SK-N-SH (cell line): Measurements from ENCODE around the gene ARHGDIB. TPM values are rescaled to one million over a fixed set of nuclear protein-coding genes. Genes with fewer than 3 reads are reported as not detected.
A peak's percentile ranks its signal among the peaks of the same experiment; 100 is the strongest.

Source experiments
- CTCF ChIA-PET: fragments of 300-600, 350-600 bp; formaldehyde crosslinking; extraction: SDS; loops from one replicate; lab custom pipeline; 2021; lab: Yijun Ruan, JAX
- POLR2A ChIA-PET: fragments of 350-600 bp; sonication (Branson Sonifier 250); formaldehyde crosslinking; extraction: SDS; loops from one replicate; lab custom pipeline; 2020; ENCODE audit warnings: antibody characterized with exemption, inconsistent platforms; lab: Yijun Ruan, JAX
- DNase-seq: peaks from one replicate; pipeline ENCODE4 v3.0.0; 2012
- H2AFZ ChIP-seq: fragments of 200-600 bp; sonication (generic); 2 replicates; pipeline ENCODE4 v1.8.1; 2016; ENCODE audit warnings: antibody characterized with exemption, mild to moderate bottlenecking, low read depth
- H3F3A ChIP-seq: fragments of 200-600 bp; sonication (generic); replicated peaks from 2 replicates; pipeline ENCODE3; 2016; ENCODE audit warnings: antibody characterized with exemption, mild to moderate bottlenecking; ENCODE audit not compliant: insufficient read depth
- H3K27ac ChIP-seq, 2 experiments: fragments of 200-500 bp in 1 of 2; fragments of 200-600 bp in 1 of 2; sonication (Bioruptor generic) in 1 of 2; sonication (generic), shearing (Covaris generic) in 1 of 2; 2 replicates each; pipeline versions ENCODE4 v1.5.1 to v1.6.1; 2014 to 2016; ENCODE audit warnings: low read depth in 2 of 2, inconsistent platforms in 1 of 2, low read length in 1 of 2, mild to moderate bottlenecking in 1 of 2, mixed read lengths in 1 of 2
- H3K27me3 ChIP-seq: fragments of 200-600 bp; sonication (generic), shearing (Covaris generic); 2 replicates; pipeline ENCODE4 v1.6.1; 2016; ENCODE audit warnings: mixed run types; ENCODE audit not compliant: insufficient read depth
- H3K36me3 ChIP-seq, 2 experiments: fragments of 200-500 bp in 1 of 2; fragments of 200-600 bp in 1 of 2; sonication (Bioruptor generic) in 1 of 2; sonication (generic) in 1 of 2; replicated peaks in 1 of 2; 2 replicates each; pipeline versions ENCODE3 to v1.5.1; 2014 to 2016; ENCODE audit warnings: low read length in 1 of 2, mild to moderate bottlenecking in 1 of 2; ENCODE audit not compliant: insufficient read depth in 2 of 2, control insufficient read depth in 1 of 2
- H3K4me1 ChIP-seq, 2 experiments: fragments of 200-500 bp in 1 of 2; fragments of 200-600 bp in 1 of 2; sonication (Bioruptor generic) in 1 of 2; sonication (generic), shearing (Covaris generic) in 1 of 2; 2 replicates each; pipeline versions ENCODE4 v1.5.1 to v1.6.1; 2014 to 2016; ENCODE audit warnings: low read depth in 1 of 2, low read length in 1 of 2, mixed run types in 1 of 2; ENCODE audit not compliant: insufficient read depth in 2 of 2, control insufficient read depth in 1 of 2
- H3K4me2 ChIP-seq: fragments of 200-600 bp; sonication (generic), shearing (Covaris generic); 2 replicates; pipeline ENCODE4 v1.6.1; 2017; ENCODE audit warnings: mixed run types
- H3K4me3 ChIP-seq, 2 experiments: fragments of 200-500 bp in 1 of 2; fragments of 200-600 bp in 1 of 2; sonication (Bioruptor generic) in 1 of 2; sonication (generic), shearing (Covaris generic) in 1 of 2; 2 replicates each; pipeline versions ENCODE4 v1.5.1 to v1.8.1; 2014 to 2016; ENCODE audit warnings: low read depth in 2 of 2, inconsistent platforms in 1 of 2, low read length in 1 of 2, mild to moderate bottlenecking in 1 of 2, mixed read lengths in 1 of 2, moderate library complexity in 1 of 2
- H3K79me2 ChIP-seq: fragments of 200-600 bp; sonication (generic); 2 replicates; pipeline ENCODE4 v1.8.1; 2017; ENCODE audit warnings: mild to moderate bottlenecking; ENCODE audit not compliant: insufficient read depth
- H3K9ac ChIP-seq: fragments of 200-600 bp; sonication (generic); 2 replicates; pipeline ENCODE4 v1.6.1; 2017; ENCODE audit warnings: mixed run types
- H3K9me2 ChIP-seq: fragments of 200-600 bp; sonication (generic); 2 replicates; pipeline ENCODE4 v1.6.1; 2017; ENCODE audit warnings: mixed run types
- H3K9me3 ChIP-seq: fragments of 200-600 bp; sonication (generic); 2 replicates; pipeline ENCODE4 v1.6.1; 2017; ENCODE audit warnings: mixed run types, mild to moderate bottlenecking, moderate library complexity
- H4K20me1 ChIP-seq: fragments of 200-600 bp; sonication (generic); 2 replicates; pipeline ENCODE4 v1.6.1; 2017; ENCODE audit warnings: mild to moderate bottlenecking, mixed run types; ENCODE audit not compliant: insufficient read depth
- CHD2 ChIP-seq: fragments of 150-350 bp; IDR thresholded peaks from 2 replicates; pipeline ENCODE4 v1.6.1; 2018; ENCODE audit warnings: low read length; ENCODE audit not compliant: partially characterized antibody
- EP300 ChIP-seq, 2 experiments: IDR thresholded peaks; 2 replicates each; pipeline versions ENCODE4 v1.4.0 to v1.6.1; 2012; ENCODE audit warnings: borderline replicate concordance in 1 of 2, low read depth in 1 of 2, low read length in 1 of 2
- EZH2phosphoT487 ChIP-seq: fragments of 200-600 bp; sonication (generic); IDR thresholded peaks from 2 replicates; pipeline ENCODE4 v1.6.1; 2017; ENCODE audit warnings: low read depth, mixed run types, mild to moderate bottlenecking, antibody characterized with exemption, moderate library complexity, borderline replicate concordance
- FOSL2 ChIP-seq: IDR thresholded peaks from 2 replicates; pipeline ENCODE4 v1.4.0; 2012; ENCODE audit warnings: low read depth, mild to moderate bottlenecking, moderate library complexity, borderline replicate concordance
- GATA2 ChIP-seq: sonication (generic); formaldehyde crosslinking; IDR thresholded peaks from 2 replicates; pipeline ENCODE4 v1.5.0; 2020; ENCODE audit warnings: mild to moderate bottlenecking, missing genetic modification reagents
- JUND ChIP-seq: IDR thresholded peaks from 2 replicates; pipeline ENCODE4 v1.4.0; 2012
- MEF2A ChIP-seq: IDR thresholded peaks from 2 replicates; pipeline ENCODE4 v1.4.0; 2012; ENCODE audit warnings: low read depth, borderline replicate concordance
- NRF1 ChIP-seq: IDR thresholded peaks from 2 replicates; pipeline ENCODE4 v1.6.1; 2012; ENCODE audit warnings: low read depth, mild to moderate bottlenecking, low read length
- RAD21 ChIP-seq: IDR thresholded peaks from 2 replicates; pipeline ENCODE4 v1.6.1; 2012; ENCODE audit warnings: mild to moderate bottlenecking, low read length
- RCOR1 ChIP-seq: fragments of 150-350 bp; IDR thresholded peaks from 2 replicates; pipeline ENCODE4 v1.6.1; 2017; ENCODE audit warnings: antibody characterized with exemption, low read length
- RFX5 ChIP-seq: IDR thresholded peaks from 2 replicates; pipeline ENCODE4 v1.6.1; 2012; ENCODE audit warnings: mild to moderate bottlenecking, improper control_type of control experiment, low read length
- SIN3A ChIP-seq: IDR thresholded peaks from 2 replicates; pipeline ENCODE4 v1.6.1; 2012; ENCODE audit warnings: low read depth, mild to moderate bottlenecking, low read length, moderate library complexity, borderline replicate concordance
- SMC3 ChIP-seq: IDR thresholded peaks from 2 replicates; pipeline ENCODE4 v1.6.1; 2012; ENCODE audit warnings: low read depth, low read length, improper control_type of control experiment
- TAF1 ChIP-seq: IDR thresholded peaks from 2 replicates; pipeline ENCODE4 v1.6.1; 2012; ENCODE audit warnings: low read depth, mild to moderate bottlenecking, low read length, moderate library complexity, borderline replicate concordance
- TCF12 ChIP-seq: IDR thresholded peaks from 2 replicates; pipeline ENCODE4 v1.4.0; 2012
- YY1 ChIP-seq: IDR thresholded peaks from 2 replicates; pipeline ENCODE4 v1.4.0; 2012; ENCODE audit warnings: low read depth, mild to moderate bottlenecking
- ZBTB33 ChIP-seq: IDR thresholded peaks from 2 replicates; pipeline ENCODE4 v1.4.0; 2012; ENCODE audit warnings: low read depth, borderline replicate concordance
- WGBS: methylation state at CpG from one replicate; pipeline ENCODE4 v1.1.6; 2017; ENCODE audit warnings: low lambda C conversion rate; 5-methylcytosine and 5-hydroxymethylcytosine counted together
- polyA plus RNA-seq, 3 experiments: library from polyadenylated mRNA; depleted of rRNA; stranded (reverse); fragments of >200 nt; gene quantifications; 2 replicates each; pipeline ENCODE4 v1.2.3, GENCODE V29; 2012
- TF ChIP-seq, protein P1 (sequence below): IDR thresholded peaks from 2 replicates; pipeline ENCODE4 v1.4.0; 2012; ENCODE audit warnings: low read depth, borderline replicate concordance
- TF ChIP-seq, protein P2 (sequence below): IDR thresholded peaks from 2 replicates; pipeline ENCODE4 v1.4.0; 2012; ENCODE audit warnings: low read depth
- TF ChIP-seq, protein P3 (sequence below): fragments of 200-600 bp; sonication (generic); IDR thresholded peaks from 2 replicates; pipeline ENCODE4 v1.6.1; 2017; ENCODE audit warnings: antibody characterized with exemption, mild to moderate bottlenecking, moderate library complexity

Gene ARHGDIB
- polyA plus RNA-seq, 1 of the 3 experiments (the other 2 are of a cell fraction), result 362 TPM

- Histone ChIP-seq H4K20me1 (no peaks in the 10 kb centered on the region), H2AFZ (0 out of 2 replicates have a peak overlapping the region, but pooled peaks have one; percentile 22), H3K4me1 (no peaks in the 10 kb centered on the region), H3K27ac (no peak overlapping the region), H3K27me3 (no peaks in the 10 kb centered on the region), H3K4me3 (no peak overlapping the region), H3K9me2 (no peaks in the 10 kb centered on the region), H3K9me3 (no peaks in the 10 kb centered on the region), H3K79me2 (no peaks in the 10 kb centered on the region), H3F3A (no peaks in the 10 kb centered on the region), H3K9ac (no peak overlapping the region), H3K36me3 (no peaks in the 10 kb centered on the region), H3K4me2 (no peak overlapping the region)
- POLR2A ChIA-PET, result no interaction called here
- CTCF ChIA-PET, result no interaction called here
- DNase-seq, result no peak
- TF ChIP-seq TAF1 (no peak), SMC3 (no peak), EZH2phosphoT487 (no peak), JUND (no peak), MEF2A (no peak), RCOR1 (no peak), EP300 (IDR thresholded peaks at IDR 0.05; ENCODE audit: borderline replicate concordance in 1 of 2, low read depth in 1 of 2, low read length in 1 of 2) (no peak), FOSL2 (no peak), YY1 (no peak), NRF1 (no peak), CHD2 (no peak), RAD21 (no peak), TCF12 (no peak), GATA2 (CRISPR knock-in tag) (no peak), SIN3A (no peak), ZBTB33 (no peak), RFX5 (no peak)
- TF ChIP-seq, protein P1, sequence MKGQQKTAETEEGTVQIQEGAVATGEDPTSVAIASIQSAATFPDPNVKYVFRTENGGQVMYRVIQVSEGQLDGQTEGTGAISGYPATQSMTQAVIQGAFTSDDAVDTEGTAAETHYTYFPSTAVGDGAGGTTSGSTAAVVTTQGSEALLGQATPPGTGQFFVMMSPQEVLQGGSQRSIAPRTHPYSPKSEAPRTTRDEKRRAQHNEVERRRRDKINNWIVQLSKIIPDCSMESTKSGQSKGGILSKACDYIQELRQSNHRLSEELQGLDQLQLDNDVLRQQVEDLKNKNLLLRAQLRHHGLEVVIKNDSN, result no peak
- TF ChIP-seq, protein P2, sequence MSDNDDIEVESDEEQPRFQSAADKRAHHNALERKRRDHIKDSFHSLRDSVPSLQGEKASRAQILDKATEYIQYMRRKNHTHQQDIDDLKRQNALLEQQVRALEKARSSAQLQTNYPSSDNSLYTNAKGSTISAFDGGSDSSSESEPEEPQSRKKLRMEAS, result no peak
- TF ChIP-seq, protein P3, sequence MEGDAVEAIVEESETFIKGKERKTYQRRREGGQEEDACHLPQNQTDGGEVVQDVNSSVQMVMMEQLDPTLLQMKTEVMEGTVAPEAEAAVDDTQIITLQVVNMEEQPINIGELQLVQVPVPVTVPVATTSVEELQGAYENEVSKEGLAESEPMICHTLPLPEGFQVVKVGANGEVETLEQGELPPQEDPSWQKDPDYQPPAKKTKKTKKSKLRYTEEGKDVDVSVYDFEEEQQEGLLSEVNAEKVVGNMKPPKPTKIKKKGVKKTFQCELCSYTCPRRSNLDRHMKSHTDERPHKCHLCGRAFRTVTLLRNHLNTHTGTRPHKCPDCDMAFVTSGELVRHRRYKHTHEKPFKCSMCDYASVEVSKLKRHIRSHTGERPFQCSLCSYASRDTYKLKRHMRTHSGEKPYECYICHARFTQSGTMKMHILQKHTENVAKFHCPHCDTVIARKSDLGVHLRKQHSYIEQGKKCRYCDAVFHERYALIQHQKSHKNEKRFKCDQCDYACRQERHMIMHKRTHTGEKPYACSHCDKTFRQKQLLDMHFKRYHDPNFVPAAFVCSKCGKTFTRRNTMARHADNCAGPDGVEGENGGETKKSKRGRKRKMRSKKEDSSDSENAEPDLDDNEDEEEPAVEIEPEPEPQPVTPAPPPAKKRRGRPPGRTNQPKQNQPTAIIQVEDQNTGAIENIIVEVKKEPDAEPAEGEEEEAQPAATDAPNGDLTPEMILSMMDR, result no peak
- 40% methylated on average over 3 of the region's 3 CpGs for WGBS
Measured at GRCh38 chr12:14974633-14975032, 13.2 kb upstream of the ARHGDIB start.
